Calu3 (cell line): ENCODE measurements around the gene SFSWAP. TPM values are rescaled to one million over a fixed set of nuclear protein-coding genes. Genes with fewer than 3 reads are reported as not detected.

ENCODE experiments used
- BruUV-seq: library from RNA; stranded (reverse); fragments of 400-500 nt; replicated peaks from 2 replicates; lab custom pipeline; 2021; lab: Mats Ljungman, UMichigan
- CTCF ChIA-PET: fragments of 300-600 bp; sonication (Branson Sonifier 250); formaldehyde crosslinking; loops from one replicate; lab custom pipeline; 2022; ENCODE audit warnings: antibody characterized with exemption; lab: Charles Lee
- DNase-seq: peaks from one replicate; pipeline ENCODE4 v3.0.0; 2022
- H3K27ac Mint-ChIP-seq: one replicate; pipeline ENCODE4 v1.8.0; 2022; ENCODE audit warnings: mixed read lengths; ENCODE audit not compliant: unreplicated experiment
- H3K27me3 Mint-ChIP-seq: one replicate; pipeline ENCODE4 v1.8.0; 2022; ENCODE audit warnings: mixed read lengths; ENCODE audit not compliant: unreplicated experiment
- H3K36me3 Mint-ChIP-seq: one replicate; pipeline ENCODE4 v1.8.0; 2022; ENCODE audit warnings: mild to moderate bottlenecking, moderate library complexity, mixed read lengths; ENCODE audit not compliant: insufficient read depth, unreplicated experiment
- H3K4me1 Mint-ChIP-seq: one replicate; pipeline ENCODE4 v1.8.0; 2022; ENCODE audit warnings: mild to moderate bottlenecking, low read depth, mixed read lengths; ENCODE audit not compliant: unreplicated experiment
- H3K4me3 Mint-ChIP-seq: one replicate; pipeline ENCODE4 v1.8.0; 2022; ENCODE audit warnings: mild to moderate bottlenecking, low read depth, moderate library complexity, mixed read lengths; ENCODE audit not compliant: unreplicated experiment
- H3K9me3 Mint-ChIP-seq: one replicate; pipeline ENCODE4 v1.8.0; 2022; ENCODE audit warnings: low read depth, mixed read lengths; ENCODE audit not compliant: unreplicated experiment
- CTCF ChIP-seq: fragments of 200-600 bp; IDR thresholded peaks from one replicate; pipeline ENCODE4 v1.8.0; 2022; ENCODE audit warnings: antibody characterized with exemption; ENCODE audit not compliant: unreplicated experiment
- intact Hi-C: fragments of 100-400 bp; cut with micrococcal nuclease; formaldehyde crosslinking; loops from one replicate; pipeline ENCODE4 v1.10.0; 2022; ENCODE audit not compliant: unreplicated experiment
- total RNA-seq: library from RNA; stranded (reverse); gene quantifications from 2 replicates; pipeline ENCODE4 v1.2.3, GENCODE V29; 2022

SFSWAP gene
- total RNA-seq, 1 experiment from 2014 or later = 68.4 TPM

DNA sequence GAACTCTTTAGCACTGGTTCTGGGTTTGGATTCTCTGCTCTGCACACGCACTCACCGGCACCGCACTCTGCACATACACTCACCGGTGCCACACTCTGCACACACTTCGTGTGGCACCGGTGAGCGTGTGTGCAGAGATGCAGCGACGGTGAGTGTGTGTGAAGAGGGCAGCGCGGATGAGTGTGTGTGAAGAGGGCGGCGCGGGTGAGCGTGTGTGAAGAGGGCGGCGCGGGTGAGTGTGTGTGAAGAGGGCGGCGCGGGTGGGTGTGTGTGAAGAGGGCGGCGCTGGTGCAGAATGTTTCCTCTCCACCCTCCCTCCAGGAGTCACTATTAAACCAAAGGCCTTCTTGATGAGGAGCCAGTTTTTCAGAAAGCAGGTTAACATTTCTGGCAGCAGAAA is 68.1 kb downstream of the SFSWAP start:
- DNase-seq = no peak
- BruUV-seq = no TSS peak
- CTCF ChIA-PET = no interaction called here
- intact Hi-C loops = no loop called here
- Mint-ChIP-seq H3K27ac (no peak overlapping the region), H3K27me3 (no peaks in the 10 kb centered on the region), H3K4me1 (no peaks in the 10 kb centered on the region), H3K36me3 (peaks cover 23% of the 10 kb centered on the region), H3K9me3 (no peaks in the 10 kb centered on the region), H3K4me3 (no peak overlapping the region)
- TF ChIP-seq CTCF = no peak

- TF ChIP-seq CTCF = no peak
- BruUV-seq = no TSS peak
- no peaks in the 10 kb centered on the region for H3K9me3 Mint-ChIP-seq
- intact Hi-C loops = no loop called here
- CTCF ChIA-PET = no interaction called here
- no peak for DNase-seq
- no peaks in the 10 kb centered on the region for H3K4me1 Mint-ChIP-seq
- no peak overlapping the region for H3K4me3 Mint-ChIP-seq
- H3K36me3 Mint-ChIP-seq = peaks cover 36% of the 10 kb centered on the region
- no peaks in the 10 kb centered on the region for H3K27me3 Mint-ChIP-seq
- no peak overlapping the region for H3K27ac Mint-ChIP-seq
These were observed 71.2 kb downstream of the SFSWAP start for GRCh38 chr12:131782061-131782460.

DNA sequence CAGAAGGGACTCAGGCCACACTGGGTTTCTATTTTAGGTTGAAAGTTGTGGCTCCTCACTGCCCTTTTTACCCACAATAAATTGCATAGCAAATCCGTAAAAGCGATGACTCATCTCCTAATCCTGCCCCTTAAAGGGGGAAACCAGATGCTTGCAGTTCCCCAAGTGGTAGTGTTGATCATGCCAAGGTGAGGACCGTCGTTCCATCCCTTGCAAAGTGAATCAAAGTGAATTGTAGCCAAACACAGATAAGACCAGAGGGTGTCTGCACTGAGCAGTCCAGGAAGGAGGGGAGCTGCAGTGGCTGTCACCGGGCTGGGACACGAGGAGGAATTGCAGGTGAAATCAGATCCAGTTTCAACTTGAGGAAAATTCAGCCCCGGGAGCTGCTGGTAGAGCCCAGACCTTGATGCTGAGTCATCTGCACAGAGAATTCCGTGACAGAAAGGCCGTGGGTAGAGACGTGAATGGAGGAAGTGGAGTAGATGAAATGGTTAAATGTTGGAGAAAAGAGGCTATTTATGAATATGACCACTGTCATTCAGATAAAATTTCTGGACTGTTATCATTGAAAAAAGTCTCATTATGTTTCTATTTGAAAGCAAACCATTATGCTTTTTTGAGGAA is 73.1 kb downstream of the SFSWAP start:
- CTCF ChIA-PET = no interaction called here
- intact Hi-C loops = no loop called here
- Mint-ChIP-seq H3K4me3 (no peak overlapping the region), H3K27me3 (no peaks in the 10 kb centered on the region), H3K27ac (no peak overlapping the region), H3K4me1 (no peaks in the 10 kb centered on the region), H3K36me3 (peaks cover 46% of the 10 kb centered on the region), H3K9me3 (no peaks in the 10 kb centered on the region)
- DNase-seq = no peak
- no peak for TF ChIP-seq CTCF
- BruUV-seq = no TSS peak

DNA sequence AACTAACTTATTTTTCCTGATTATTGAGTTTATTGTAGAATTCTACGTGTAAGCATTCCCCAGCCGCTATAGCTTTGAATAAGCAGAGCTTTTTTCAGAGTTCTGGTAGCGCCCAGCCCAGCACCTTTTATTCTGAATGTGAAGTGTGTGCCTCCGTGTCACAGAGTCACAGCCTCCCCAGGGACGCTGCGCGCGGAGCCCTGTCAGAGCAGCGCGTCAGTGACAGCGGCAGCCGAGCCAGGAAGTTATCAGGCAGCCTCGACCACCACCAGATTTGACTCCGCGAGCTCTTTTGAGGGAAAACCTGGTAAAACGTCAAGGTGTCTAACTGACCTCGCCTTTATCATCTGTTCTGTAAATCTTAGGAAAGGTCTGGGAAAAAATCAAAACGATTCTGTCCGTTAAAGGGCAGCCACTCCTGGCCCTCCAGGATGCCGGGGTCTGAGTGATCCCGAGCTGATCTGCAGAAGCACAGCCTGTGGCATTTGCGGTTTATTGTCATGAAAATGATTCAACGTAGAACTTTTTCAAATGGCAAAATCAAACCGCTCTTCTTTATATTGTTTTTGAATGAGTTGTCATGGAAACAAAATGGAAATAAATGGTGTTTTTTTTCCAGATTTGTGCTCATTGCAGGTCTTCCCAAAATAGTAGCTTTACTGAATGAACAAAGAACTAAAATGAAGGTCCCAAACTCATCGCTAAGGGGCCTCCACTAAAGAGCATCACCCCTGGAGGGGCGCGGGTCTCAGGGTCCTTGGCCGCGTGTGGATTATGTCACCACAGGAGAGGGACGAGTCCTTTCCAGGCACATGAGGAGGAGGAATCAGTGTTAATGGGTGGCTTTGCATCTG is 74.2 kb downstream of the SFSWAP start:
- H3K9me3 Mint-ChIP-seq = no peaks in the 10 kb centered on the region
- no peaks in the 10 kb centered on the region for H3K4me1 Mint-ChIP-seq
- no peak overlapping the region for H3K4me3 Mint-ChIP-seq
- no peak overlapping the region for H3K27ac Mint-ChIP-seq
- no peak for DNase-seq
- BruUV-seq = no TSS peak
- peaks cover 49% of the 10 kb centered on the region for H3K36me3 Mint-ChIP-seq
- no peak for TF ChIP-seq CTCF
- CTCF ChIA-PET = no interaction called here
- no peaks in the 10 kb centered on the region for H3K27me3 Mint-ChIP-seq
- intact Hi-C loops = no loop called here
